GM10847 (cell line): ENCODE results near the gene FLT4.

Source experiments
- POLR2A ChIP-seq: IDR thresholded peaks from 2 replicates; pipeline ENCODE4 v1.6.1; 2011; ENCODE audit not compliant: insufficient read length; ENCODE audit errors: extremely low read depth

FLT4 gene

GRCh38 chr5:180636016-180636402, 13.4 kb downstream of the FLT4 start:
- no peak for TF ChIP-seq POLR2A

- TF ChIP-seq POLR2A, result no peak
These were observed 15.9 kb downstream of the FLT4 start for GRCh38 chr5:180633283-180634177.

- TF ChIP-seq POLR2A, result no peak
These were observed 16.6 kb downstream of the FLT4 start for GRCh38 chr5:180632768-180633167.

- TF ChIP-seq POLR2A, result no peak
These were observed 17.6 kb downstream of the FLT4 start for GRCh38 chr5:180631549-180632383.

GRCh38 chr5:180630426-180630825, 19.0 kb downstream of the FLT4 start:
- no peak for TF ChIP-seq POLR2A

GRCh38 chr5:180629831-180630382, 19.5 kb downstream of the FLT4 start:
- no peak for TF ChIP-seq POLR2A

- TF ChIP-seq POLR2A, result no peak
These were observed 20.3 kb downstream of the FLT4 start for GRCh38 chr5:180628827-180629750.

- no peak for TF ChIP-seq POLR2A
These were observed 21.2 kb downstream of the FLT4 start for GRCh38 chr5:180628211-180628610.

- TF ChIP-seq POLR2A, result no peak
These were observed 21.8 kb downstream of the FLT4 start for GRCh38 chr5:180627386-180628120.

- TF ChIP-seq POLR2A, result no peak
These were observed 22.6 kb downstream of the FLT4 start for GRCh38 chr5:180626661-180627385.

- no peak for TF ChIP-seq POLR2A
These were observed 23.4 kb downstream of the FLT4 start for GRCh38 chr5:180625791-180626660.

- TF ChIP-seq POLR2A, result no peak
These were observed 24.1 kb downstream of the FLT4 start for GRCh38 chr5:180625125-180625790.

GRCh38 chr5:180624587-180624986, 24.8 kb downstream of the FLT4 start:
- TF ChIP-seq POLR2A, result no peak
